Fibroblast of pulmonary artery (primary cell): ENCODE results near the gene FAM149B1.

Experiments used
- DNase-seq: peaks from one replicate; pipeline ENCODE4 v3.0.0-alpha.2; 2010; ENCODE audit warnings: low read depth
- H3K4me3 ChIP-seq: replicated peaks from 2 replicates; pipeline ENCODE4 v1.5.1; 2011; ENCODE audit warnings: low read depth, mild to moderate bottlenecking, control low read depth, low read length, moderate library complexity
- CTCF ChIP-seq: IDR thresholded peaks from 2 replicates; pipeline ENCODE4 v1.5.1; 2011; ENCODE audit warnings: mild to moderate bottlenecking, control low read depth, low read length, inconsistent platforms; ENCODE audit errors: missing control alignments

Gene FAM149B1

GRCh38 chr10:73238990-73239566 lies 71.2 kb downstream of the FAM149B1 start:
- TF ChIP-seq CTCF, result no peak
- DNase-seq, result no peak
- no peak overlapping the region for H3K4me3 ChIP-seq

- no peak for DNase-seq
- H3K4me3 ChIP-seq, result no peak overlapping the region
- no peak for TF ChIP-seq CTCF
Measured at GRCh38 chr10:73239908-73240307, 72.0 kb downstream of the FAM149B1 start.

GRCh38 chr10:73244866-73245477 lies 77.1 kb downstream of the FAM149B1 start:
- H3K4me3 ChIP-seq, result peak overlapping the region; percentile 78
- TF ChIP-seq CTCF, result no peak
- DNase-seq, result peak; percentile 31

GRCh38 chr10:73246322-73246645 lies 78.4 kb downstream of the FAM149B1 start:
- H3K4me3 ChIP-seq, result peak overlapping the region; percentile 78
- DNase-seq, result no peak
- TF ChIP-seq CTCF, result no peak

GRCh38 chr10:73246646-73247508 lies 79.0 kb downstream of the FAM149B1 start, which contains the start of gene DNAJC9:
TSS of gene DNAJC9 (minus strand) at chr10:73247255. CDS start at chr10:73247189, 66 bp downstream.
- TF ChIP-seq CTCF, result no peak
- peak within 1 kb of the TSS; percentile 78 for H3K4me3 ChIP-seq
- peak; percentile 92 for DNase-seq

- DNase-seq, result no peak
- TF ChIP-seq CTCF, result no peak
- H3K4me3 ChIP-seq, result peak overlapping the region; percentile 78
Measured at GRCh38 chr10:73247509-73248258, 79.8 kb downstream of the FAM149B1 start.
